Stimulated activated effector memory CD8-positive, alpha-beta T cell treated with anti-CD3 and anti-CD28 coated beads, Interleukin-12 subunit alpha, Interleukin-12 subunit beta, amount 100 ng/mL, for 72 hours (primary cell): ENCODE measurements around the gene PGF.

Experiments used
- ATAC-seq: fragments of 150-1000 bp; cut with Tn5 transposase; 2 replicates; pipeline ENCODE4 v1.10.0; 2021
- DNase-seq, 2 donors: peaks; one replicate each; pipeline ENCODE4 v3.0.0; 2021 to 2022; ENCODE audit warnings: low spot score in 2 of 2
- H3K27ac Mint-ChIP-seq: one replicate; pipeline ENCODE4 v1.8.0; 2022; ENCODE audit warnings: mild to moderate bottlenecking, mixed read lengths
- H3K36me3 Mint-ChIP-seq: one replicate; pipeline ENCODE4 v1.8.0; 2022; ENCODE audit warnings: mild to moderate bottlenecking, mixed read lengths
- H3K4me1 Mint-ChIP-seq: one replicate; pipeline ENCODE4 v1.8.0; 2022; ENCODE audit warnings: mixed read lengths
- H3K4me3 Mint-ChIP-seq: one replicate; pipeline ENCODE4 v1.8.0; 2022; ENCODE audit warnings: mild to moderate bottlenecking, mixed read lengths
- H3K9me3 Mint-ChIP-seq: one replicate; pipeline ENCODE4 v1.8.0; 2022; ENCODE audit warnings: mixed read lengths

The PGF gene

DNA sequence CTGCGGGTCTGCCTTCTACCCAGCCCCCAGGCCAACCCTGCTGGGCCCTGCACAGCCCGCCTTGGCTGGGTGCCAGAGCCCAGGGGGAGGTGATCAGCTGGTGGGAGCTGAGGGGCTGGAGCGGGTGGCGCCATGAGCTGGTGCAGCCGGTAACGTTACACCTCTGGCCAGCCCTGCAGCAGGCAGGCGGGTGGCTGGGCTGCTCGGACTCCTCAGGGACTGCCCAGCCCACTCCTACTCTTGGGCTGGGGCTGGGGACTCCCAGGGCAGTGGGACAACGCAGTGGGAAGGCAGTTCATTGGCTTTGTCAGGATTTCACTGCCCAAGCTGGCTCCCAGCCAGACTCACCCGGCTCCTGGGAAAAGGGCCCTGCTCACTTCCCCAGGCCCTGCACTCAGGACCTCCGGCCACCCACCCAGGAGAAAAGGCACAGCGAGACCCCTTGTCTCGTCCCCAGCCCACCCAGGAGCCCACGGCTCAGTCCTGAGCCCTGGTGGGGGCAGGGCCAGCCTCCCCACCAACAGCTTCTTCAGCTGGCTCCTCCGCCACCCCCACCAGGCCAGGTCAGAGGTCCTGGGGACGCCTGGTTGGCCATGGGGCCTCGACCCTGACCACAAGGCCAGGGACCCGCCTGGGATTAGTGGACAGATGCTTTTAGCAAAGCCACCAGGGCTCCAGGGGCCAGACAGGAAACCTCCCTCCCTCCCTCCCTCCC lies 1.0 kb downstream of the PGF start:
- peak overlapping the region; percentile 48 for H3K4me3 Mint-ChIP-seq
- H3K9me3 Mint-ChIP-seq, result no peaks in the 10 kb centered on the region
- no peaks in the 10 kb centered on the region for H3K36me3 Mint-ChIP-seq
- H3K4me1 Mint-ChIP-seq, result peaks cover 6% of the 10 kb centered on the region
- ATAC-seq (no peak), DNase-seq (no peak)
- no peak overlapping the region for H3K27ac Mint-ChIP-seq

DNA sequence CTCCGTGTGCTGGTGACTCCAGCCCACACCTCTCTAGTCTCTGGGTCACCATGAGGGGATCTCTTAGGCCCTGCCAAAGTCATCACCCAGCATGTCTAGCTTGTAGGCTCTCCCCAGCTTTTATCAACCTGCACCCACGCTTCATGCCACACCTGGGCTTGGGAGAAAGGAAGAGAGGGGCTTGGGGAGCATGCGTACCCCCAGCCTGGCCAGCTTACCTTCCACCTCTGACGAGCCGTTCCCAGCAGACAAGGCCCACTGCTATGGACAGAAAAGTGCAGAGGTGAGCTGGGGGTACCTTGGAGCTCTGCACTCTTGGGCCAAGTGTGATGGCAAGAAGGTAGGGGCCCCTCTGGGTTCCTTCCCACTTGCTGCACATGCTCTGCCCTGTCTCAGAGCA lies 1.7 kb downstream of the PGF start:
- peaks cover 6% of the 10 kb centered on the region for H3K4me1 Mint-ChIP-seq
- DNase-seq (no peak), ATAC-seq (no peak)
- no peaks in the 10 kb centered on the region for H3K9me3 Mint-ChIP-seq
- no peaks in the 10 kb centered on the region for H3K36me3 Mint-ChIP-seq
- H3K4me3 Mint-ChIP-seq, result no peak overlapping the region
- H3K27ac Mint-ChIP-seq, result no peak overlapping the region

DNA sequence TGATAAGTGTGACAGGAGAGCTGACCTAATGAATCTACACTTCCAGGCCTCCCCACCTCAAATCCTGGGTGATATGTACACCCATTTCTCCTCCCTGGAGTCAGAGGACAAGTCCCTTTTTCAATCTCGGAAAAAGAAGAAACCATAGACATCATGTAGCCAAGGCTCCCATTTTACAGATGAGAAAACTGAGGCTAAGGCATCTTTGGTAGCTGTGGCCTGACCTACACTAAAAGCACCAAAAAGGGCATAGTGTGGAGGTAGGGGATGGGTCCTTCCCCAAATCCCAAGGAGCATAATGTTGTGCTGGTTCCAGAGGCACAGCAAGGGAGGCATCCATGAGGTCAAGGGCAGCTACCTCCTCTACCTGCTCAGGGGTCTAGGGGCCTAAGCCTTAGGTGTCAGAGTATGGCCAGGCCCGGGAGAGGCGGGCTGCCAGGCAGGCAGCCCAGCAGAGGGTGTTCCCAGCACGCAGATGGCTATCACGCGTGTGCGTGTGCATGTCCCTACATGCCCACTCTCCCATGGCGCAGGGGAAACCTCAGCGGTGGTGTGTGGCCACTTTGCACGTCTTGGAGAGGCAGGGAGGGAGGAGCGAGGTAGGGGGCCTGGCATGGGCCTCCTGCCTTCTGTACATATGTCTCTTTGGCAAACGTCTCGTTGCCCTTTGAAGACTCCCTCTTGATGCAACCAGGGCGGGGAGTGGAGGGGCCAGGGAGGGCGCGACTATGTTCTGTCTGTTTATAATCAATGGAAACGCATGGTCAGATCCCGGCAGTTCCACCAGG lies 2.5 kb downstream of the PGF start:
- DNase-seq (no peak), ATAC-seq (no peak)
- Mint-ChIP-seq H3K27ac (no peak overlapping the region), H3K9me3 (no peaks in the 10 kb centered on the region), H3K4me3 (no peak overlapping the region), H3K4me1 (peaks cover 6% of the 10 kb centered on the region), H3K36me3 (no peaks in the 10 kb centered on the region)

DNA sequence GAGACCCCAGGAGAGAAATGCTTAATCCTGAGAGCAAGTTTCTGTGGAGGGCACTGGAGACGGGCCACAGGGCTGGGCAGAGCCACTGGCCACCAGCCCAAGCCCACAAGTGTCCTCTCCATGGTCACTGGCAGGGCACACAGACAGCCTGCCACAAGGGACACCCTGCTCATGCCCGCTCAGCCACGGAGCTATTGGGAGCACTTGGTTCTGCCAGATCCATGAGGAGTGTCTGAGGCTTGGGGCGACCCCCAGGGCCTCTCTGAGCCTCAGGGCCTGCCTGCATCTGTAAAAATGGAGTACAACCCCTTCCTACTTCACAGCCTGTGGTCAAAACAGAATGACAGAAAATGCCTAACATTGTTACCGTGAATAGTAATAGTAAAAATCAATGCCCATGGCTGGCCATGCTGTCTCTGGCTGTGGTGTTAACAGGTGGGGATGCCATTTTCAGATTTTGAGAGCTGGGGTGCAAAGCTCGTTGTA lies 3.2 kb downstream of the PGF start:
- no peak overlapping the region for H3K4me3 Mint-ChIP-seq
- H3K4me1 Mint-ChIP-seq, result peaks cover 6% of the 10 kb centered on the region
- no peaks in the 10 kb centered on the region for H3K9me3 Mint-ChIP-seq
- DNase-seq (no peak), ATAC-seq (no peak)
- no peaks in the 10 kb centered on the region for H3K36me3 Mint-ChIP-seq
- H3K27ac Mint-ChIP-seq, result no peak overlapping the region

DNA sequence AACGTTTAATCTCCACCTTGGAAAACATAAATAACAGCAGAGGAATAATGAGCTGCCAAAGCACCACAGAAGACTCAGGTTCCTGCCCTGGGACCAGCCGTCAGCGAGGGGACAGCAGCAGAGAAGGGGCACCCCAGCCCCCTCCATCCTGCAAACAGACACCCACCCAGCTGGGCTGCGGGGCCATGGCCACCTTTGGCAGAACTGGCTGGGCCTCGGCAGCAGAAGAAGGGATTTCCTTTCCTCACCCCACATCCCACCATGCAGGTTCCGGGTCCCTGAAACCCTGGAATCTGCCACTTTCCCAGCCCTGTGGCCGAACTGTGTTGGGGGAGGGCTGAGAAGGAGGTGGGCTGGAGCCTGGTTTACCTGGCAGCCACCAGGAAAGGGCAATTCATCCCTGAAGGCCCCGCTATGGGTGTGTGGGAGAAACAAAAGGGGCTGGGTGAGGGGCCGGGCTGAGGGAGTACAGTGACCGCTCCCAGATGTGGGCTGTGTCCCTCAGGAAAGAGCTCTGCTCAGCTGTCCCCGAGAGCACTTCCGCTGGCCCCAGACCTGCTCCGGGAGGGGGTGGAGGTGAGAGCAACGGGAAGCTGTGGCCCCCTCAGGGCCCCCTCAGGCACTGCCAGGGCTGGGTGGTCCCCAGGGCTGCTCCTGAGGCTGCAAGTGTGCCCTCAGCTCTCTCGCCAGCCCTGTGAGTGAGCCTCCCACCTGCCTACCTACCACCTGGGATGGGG lies 3.8 kb downstream of the PGF start:
- no peak overlapping the region for H3K27ac Mint-ChIP-seq
- H3K9me3 Mint-ChIP-seq, result no peaks in the 10 kb centered on the region
- peaks cover 8% of the 10 kb centered on the region for H3K4me1 Mint-ChIP-seq
- no peaks in the 10 kb centered on the region for H3K36me3 Mint-ChIP-seq
- no peak overlapping the region for H3K4me3 Mint-ChIP-seq
- DNase-seq (no peak), ATAC-seq (no peak)

DNA sequence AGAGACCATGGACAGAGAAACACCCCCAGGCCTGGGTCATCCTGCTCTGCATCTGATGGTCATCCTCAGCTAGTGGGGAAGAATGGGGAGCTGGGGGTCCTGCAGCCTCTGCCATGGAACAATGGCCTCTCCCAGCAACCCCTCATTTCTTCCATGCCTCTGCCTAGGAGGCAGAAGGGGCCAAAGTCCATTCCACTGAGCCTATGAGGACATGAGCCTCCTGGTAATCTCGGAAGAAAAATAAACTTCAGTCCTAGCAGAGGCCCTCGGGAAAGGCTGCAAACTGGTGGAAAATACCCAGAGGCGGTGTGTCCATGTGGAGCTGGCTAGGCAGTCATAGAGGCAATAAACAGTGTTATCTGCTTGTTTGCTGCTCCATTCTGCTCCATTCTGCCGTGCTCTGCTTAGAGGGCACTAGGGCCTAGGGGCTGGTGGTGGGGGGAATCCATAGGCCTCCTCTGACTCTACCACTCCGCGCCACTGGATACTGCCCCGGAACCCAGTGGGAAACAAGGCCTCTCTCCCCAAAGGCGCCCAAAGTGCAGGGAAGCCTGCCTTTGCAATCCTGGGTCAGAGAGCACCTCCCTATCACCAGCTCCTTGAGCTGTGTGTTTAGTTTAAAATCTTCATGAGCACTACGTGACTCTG lies 4.5 kb downstream of the PGF start:
- DNase-seq (no peak), ATAC-seq (no peak)
- H3K36me3 Mint-ChIP-seq, result no peaks in the 10 kb centered on the region
- peaks cover 15% of the 10 kb centered on the region for H3K4me1 Mint-ChIP-seq
- H3K4me3 Mint-ChIP-seq, result no peak overlapping the region
- H3K9me3 Mint-ChIP-seq, result no peaks in the 10 kb centered on the region
- no peak overlapping the region for H3K27ac Mint-ChIP-seq

DNA sequence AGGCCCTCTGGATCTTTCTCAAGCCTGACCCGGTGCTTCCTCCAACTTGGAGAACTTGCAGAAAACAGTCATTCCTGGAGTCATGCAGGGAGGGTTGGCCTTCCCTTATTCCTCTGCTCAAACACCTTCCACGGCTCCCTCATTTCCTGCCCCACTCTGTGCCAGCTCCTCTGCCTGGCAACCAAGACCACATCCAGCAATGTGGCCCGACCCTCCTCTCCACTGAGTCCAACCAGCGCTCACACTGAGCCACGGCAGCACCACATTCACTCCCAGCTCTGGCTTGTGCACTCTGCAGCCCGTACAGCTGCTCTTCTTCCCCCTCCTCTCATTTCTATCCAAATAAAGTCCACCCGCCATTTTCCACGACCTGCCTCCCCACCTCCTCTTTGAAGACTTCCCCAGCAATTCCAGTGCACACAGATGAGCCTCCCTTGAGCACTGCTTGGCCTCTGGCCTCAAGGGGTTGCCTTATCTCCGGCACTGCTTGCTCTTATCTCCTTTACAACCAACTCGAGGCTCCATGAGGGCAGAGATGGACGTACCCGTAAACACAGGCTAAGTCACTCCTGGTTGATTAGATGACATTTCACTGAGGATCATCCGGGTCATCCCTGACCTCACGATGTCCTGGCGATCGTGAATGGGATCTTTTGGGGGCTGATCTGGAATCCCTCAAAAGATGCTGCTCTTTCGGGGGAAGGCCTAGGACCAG lies 5.4 kb downstream of the PGF start:
- Mint-ChIP-seq H3K27ac (no peak overlapping the region), H3K9me3 (no peaks in the 10 kb centered on the region), H3K4me1 (peaks cover 15% of the 10 kb centered on the region), H3K36me3 (no peaks in the 10 kb centered on the region), H3K4me3 (no peak overlapping the region)
- ATAC-seq (no peak), DNase-seq (no peak)

DNA sequence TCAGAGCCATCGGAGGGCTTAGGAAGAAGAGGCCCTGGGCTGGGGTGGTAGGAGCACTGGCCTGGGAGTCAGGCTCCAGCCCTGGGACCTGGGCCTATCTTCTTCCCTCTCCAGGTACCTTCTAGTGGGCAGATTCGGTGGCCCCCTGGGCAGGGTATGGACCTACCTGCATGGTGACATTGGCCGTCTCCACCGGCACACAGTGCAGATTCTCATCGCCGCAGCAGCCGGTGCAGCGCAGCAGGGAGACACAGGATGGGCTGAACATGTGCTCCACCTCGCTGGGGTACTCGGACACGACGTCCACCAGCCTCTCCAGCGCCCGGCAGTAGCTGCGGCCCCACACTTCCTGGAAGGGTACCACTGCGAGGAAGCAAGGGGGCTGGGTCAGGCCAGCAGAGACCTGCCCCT lies 6.2 kb downstream of the PGF start:
- Mint-ChIP-seq H3K36me3 (no peaks in the 10 kb centered on the region), H3K27ac (no peak overlapping the region), H3K4me3 (no peak overlapping the region), H3K4me1 (peaks cover 15% of the 10 kb centered on the region), H3K9me3 (no peaks in the 10 kb centered on the region)
- no peak for DNase-seq
- ATAC-seq, result no peak

DNA sequence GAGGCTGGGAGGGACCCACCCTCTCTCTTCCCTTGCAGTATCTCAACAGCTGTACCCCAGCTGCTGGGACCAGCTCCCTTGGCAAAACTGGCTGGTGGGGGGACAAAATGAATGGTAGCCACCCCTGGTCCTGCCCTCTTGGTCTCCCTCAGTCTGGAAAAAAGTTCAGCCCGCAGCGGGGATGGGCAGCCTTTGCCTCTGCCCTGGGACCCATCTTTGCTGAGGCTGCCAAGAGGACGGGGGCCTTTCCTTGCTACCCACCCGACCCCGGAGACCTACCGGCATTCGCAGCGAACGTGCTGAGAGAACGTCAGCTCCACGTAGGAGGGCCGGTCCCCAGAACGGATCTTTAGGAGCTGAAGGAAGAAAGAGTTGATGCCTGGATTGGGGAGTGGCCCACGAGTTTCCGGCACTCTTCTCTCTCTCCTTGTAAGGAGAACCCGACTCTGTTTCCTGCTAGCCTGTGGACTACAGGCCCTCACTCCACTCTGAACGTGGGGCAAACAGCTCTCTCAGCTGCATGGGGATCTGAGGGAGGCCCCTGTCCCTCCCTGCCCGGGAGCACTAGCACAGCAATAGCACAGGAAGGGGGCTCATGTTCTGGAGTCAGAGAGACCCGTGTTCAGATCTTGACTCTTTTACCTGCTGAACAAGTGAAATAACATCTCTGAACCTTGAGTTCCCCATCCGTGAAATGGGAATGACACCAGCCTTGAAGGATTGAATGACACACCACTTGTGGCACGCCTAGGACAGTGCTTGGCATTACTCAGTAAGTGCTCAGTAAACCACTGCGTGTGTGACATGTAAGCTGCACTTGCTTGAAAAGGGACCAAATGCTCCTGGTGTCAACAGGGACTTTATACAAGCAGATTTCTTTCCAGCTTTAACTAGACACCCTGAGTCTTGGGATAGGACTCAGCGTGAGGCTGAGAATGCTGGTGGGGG lies 6.9 kb downstream of the PGF start:
- ATAC-seq, result no peak
- Mint-ChIP-seq H3K27ac (no peak overlapping the region), H3K4me1 (peaks cover 15% of the 10 kb centered on the region), H3K9me3 (no peaks in the 10 kb centered on the region), H3K4me3 (no peak overlapping the region), H3K36me3 (no peaks in the 10 kb centered on the region)
- DNase-seq, result no peak

DNA sequence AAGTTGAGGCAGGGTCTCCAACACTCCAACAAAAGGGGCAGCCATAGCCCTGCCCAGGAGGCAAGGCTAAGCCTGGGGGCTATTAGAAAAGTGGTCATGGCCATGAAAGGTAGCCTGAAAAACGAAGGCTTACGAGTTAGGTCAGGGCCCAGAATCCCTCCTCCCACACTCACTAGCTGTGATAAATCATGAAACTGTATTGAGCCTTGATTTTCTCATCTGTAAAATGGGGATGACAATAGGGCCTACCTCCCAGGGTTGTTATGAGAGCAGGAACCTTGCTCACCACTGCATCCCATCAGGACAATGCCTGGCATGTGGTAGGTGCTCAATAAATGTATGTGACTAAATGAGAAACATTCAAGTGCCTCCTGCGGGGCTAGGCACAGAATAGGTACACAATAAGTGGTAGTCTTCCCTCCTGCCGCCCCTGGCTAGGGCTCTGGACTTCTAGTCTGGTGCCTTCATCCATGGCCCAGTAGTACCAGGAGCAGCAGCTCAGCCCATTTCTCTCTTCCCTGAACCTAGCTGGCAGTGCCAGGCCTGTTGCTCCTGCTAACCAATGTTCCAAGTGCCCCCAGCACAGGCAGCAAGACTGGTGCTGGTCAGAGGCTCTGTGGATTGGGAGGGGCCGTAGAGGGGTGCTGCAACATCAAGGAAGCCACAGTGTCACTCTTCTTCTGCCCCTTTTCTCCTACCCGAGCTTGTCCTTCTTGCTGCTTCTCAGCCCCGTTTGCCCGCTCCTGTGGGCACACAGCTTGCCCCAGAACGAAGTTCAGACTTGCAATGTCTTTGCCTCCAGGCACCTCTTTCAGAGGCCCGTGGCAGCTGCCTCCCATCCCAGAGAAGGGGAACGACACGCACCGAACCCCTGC lies 7.8 kb downstream of the PGF start:
- Mint-ChIP-seq H3K36me3 (no peaks in the 10 kb centered on the region), H3K27ac (peak overlapping the region; percentile 91), H3K4me1 (peaks cover 22% of the 10 kb centered on the region), H3K9me3 (no peaks in the 10 kb centered on the region), H3K4me3 (no peak overlapping the region)
- no peak for DNase-seq
- no peak for ATAC-seq

DNA sequence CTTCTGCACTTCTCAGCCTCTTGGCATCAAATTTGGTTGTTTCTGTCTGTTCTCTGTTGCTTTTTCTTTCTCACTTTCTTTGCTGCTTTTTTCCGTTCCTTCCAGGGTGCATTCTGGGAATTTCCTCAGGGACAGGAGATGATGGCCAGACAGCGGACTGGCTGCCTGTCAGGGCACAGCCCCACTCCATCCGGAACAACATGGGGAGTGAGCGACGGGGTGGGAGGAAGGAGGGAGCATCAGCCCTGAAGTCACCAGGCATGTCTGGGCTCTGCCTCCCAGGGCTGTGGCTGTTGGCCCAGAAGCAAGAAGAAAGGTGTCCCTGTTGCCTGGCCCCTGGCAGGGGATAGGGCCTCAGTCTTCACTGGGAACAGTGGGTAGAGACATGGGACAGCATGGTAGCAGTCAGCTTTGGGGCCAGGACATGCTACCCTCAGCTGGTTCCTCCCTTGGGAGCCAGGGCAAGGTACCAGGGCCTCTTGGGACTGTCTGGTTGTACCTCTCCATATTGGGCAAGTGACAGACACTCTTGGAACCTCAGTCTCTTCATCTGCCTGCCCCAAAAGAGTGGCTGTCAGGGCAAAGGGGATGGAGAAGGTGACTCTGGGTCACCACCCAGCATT lies 8.6 kb downstream of the PGF start:
- H3K9me3 Mint-ChIP-seq, result no peaks in the 10 kb centered on the region
- H3K27ac Mint-ChIP-seq, result peak overlapping the region; percentile 91
- H3K4me1 Mint-ChIP-seq, result peaks cover 29% of the 10 kb centered on the region
- ATAC-seq, result no peak
- peak overlapping the region; percentile 19 for H3K4me3 Mint-ChIP-seq
- H3K36me3 Mint-ChIP-seq, result no peaks in the 10 kb centered on the region
- no peak for DNase-seq

DNA sequence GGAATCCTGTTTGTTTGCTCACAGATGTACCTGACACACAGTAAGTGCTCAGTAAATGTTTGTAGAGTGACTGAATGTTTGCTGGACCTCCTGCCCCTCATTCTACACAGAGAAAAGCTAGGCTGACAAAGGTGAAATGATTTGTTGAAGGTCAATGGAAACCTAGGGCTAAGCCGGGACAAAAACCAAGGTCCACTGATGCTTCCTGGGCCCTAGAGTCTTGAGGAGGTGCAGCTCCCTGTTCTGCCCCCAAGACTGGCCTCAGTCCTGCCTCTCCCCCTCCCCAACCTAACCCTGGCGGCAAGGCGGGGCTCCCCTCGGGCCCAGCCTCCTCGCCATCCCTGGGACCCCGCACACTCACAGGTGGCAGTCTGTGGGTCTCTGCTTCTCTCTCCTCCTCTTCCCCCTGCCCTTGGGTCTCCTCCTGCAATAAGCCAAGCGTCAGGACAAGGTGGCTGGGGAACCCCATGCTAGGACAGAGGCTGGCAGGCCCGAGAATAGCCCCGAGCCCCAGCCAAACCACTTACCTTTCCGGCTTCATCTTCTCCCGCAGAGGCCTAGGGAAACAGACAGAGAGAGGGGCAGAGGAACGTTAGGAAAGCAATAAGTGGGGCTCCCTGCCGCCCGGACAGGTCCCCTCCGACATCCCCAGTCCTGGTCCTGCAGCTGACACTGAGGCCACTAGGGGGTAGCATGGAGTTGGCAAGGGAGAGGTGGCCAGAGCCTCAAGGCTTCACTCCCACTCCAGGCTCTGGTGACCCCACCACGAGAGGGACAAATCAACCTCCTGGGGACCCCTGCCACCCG lies 9.3 kb downstream of the PGF start:
- peak; percentile 70 for ATAC-seq
- DNase-seq, result peak; percentile 73 to 88
- Mint-ChIP-seq H3K27ac (peak overlapping the region; percentile 91), H3K36me3 (no peaks in the 10 kb centered on the region), H3K4me1 (peaks cover 33% of the 10 kb centered on the region), H3K4me3 (peak overlapping the region; percentile 19), H3K9me3 (no peaks in the 10 kb centered on the region)
